GM18505 (cell line): ENCODE measurements around the gene DAP3.
"Not testable (repeated sequence)": the region's sequence is repeated elsewhere in the genome, so short reads cannot be mapped to it uniquely, and the experiment has no call there.

Experiments
- ATAC-seq: cut with Tn5 transposase; IDR thresholded peaks from one replicate; pipeline ENCODE4 v1.9.1; 2021; ENCODE audit not compliant: unreplicated experiment
- POLR2A ChIP-seq: IDR thresholded peaks from 4 replicates; pipeline ENCODE4 v1.6.1; 2011; ENCODE audit warnings: borderline replicate concordance; ENCODE audit not compliant: insufficient read depth, insufficient read length; ENCODE audit errors: extremely low read depth

The DAP3 gene

GRCh38 chr1:155761736-155762405 lies 73.0 kb downstream of the DAP3 start:
- no peak for ATAC-seq
- no peak for TF ChIP-seq POLR2A

GRCh38 chr1:155763090-155763815 lies 74.4 kb downstream of the DAP3 start:
- ATAC-seq: not testable (repeated sequence)

- not testable (repeated sequence) for ATAC-seq
Observed at GRCh38 chr1:155763989-155764388, 75.1 kb downstream of the DAP3 start.

- not testable (repeated sequence) for ATAC-seq
Observed at GRCh38 chr1:155767399-155767989, 78.6 kb downstream of the DAP3 start.

GRCh38 chr1:155769257-155769656 lies 80.4 kb downstream of the DAP3 start:
- no peak for ATAC-seq
- TF ChIP-seq POLR2A: no peak

GRCh38 chr1:155773221-155773620 lies 84.3 kb downstream of the DAP3 start:
- TF ChIP-seq POLR2A: no peak
- ATAC-seq: no peak

GRCh38 chr1:155776414-155776813 lies 87.5 kb downstream of the DAP3 start:
- TF ChIP-seq POLR2A: no peak
- no peak for ATAC-seq

- TF ChIP-seq POLR2A: no peak
- ATAC-seq: no peak
Observed at GRCh38 chr1:155777582-155777981, 88.7 kb downstream of the DAP3 start.
